Stimulated activated naive CD8-positive, alpha-beta T cell treated with anti-CD3 and anti-CD28 coated beads, Interleukin-15, Interleukin-2, amounts not matched to agents 100 U/mL and 50 U/mL, for 24 hours (primary cell): ENCODE measurements around the gene LRG1.

ENCODE experiments used
- ATAC-seq: fragments of 150-1000 bp; cut with Tn5 transposase; one replicate; pipeline ENCODE4 v1.10.0; 2021
- DNase-seq: peaks from one replicate; pipeline ENCODE4 v3.0.0; 2021

Gene LRG1

GRCh38 chr19:4495471-4495870 is 44.4 kb downstream of the LRG1 start:
- DNase-seq (no peak), ATAC-seq (no peak)

DNA sequence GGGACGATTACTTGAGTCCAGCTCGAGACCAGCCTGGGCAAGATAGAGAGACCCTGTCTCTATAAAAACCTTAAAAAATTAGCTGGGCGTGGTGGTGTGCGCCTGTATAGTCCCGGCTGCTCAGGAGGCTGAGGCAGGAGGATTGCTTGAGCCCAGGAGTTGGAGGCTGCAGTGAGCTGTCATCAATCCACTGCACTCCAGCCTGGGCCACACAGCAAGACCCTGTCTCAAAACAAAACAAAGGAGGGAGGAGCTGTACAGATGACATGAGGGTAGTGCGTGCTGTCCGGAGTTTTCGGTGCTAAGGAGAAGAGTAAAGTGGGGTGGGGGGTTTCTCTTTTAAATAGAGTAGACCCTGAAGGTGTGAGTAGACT is 45.2 kb downstream of the LRG1 start:
- no peak for DNase-seq
- ATAC-seq = no peak

GRCh38 chr19:4493929-4494690 is 45.7 kb downstream of the LRG1 start:
- ATAC-seq (no peak), DNase-seq (no peak)

GRCh38 chr19:4493104-4493928 is 46.5 kb downstream of the LRG1 start:
- no peak for DNase-seq
- no peak for ATAC-seq

GRCh38 chr19:4492337-4493103 is 47.3 kb downstream of the LRG1 start:
- DNase-seq = no peak
- ATAC-seq = no peak

GRCh38 chr19:4491446-4491845 is 48.4 kb downstream of the LRG1 start:
- ATAC-seq (no peak), DNase-seq (no peak)

GRCh38 chr19:4488496-4488895 is 51.3 kb downstream of the LRG1 start:
- ATAC-seq (no peak), DNase-seq (no peak)

DNA sequence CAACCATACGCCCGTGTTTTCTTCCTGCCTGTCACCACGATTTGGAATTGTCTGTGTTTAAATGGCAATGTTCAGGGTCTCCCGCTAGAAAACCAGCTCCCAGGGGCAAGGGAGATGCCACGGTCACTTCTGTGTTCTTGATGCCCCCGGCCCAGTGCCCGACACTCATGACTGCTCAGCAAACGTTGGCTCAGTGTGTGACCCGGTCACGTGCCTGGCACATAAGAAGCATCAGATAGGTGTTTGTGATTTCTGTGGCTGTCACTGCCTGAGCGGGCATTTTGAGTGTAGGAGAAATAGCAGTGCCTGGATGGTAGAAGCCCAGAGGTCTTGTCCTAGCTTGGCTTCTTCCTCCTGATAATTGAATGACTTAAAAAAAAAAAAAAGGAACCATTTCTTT is 52.3 kb downstream of the LRG1 start:
- no peak for DNase-seq
- ATAC-seq = no peak
